NCI-H69 (cell line): ENCODE results near the gene RNF4.
A peak's percentile ranks its signal among the peaks of the same experiment; 100 is the strongest.
"Not testable (repeated sequence)": the region's sequence is repeated elsewhere in the genome, so short reads cannot be mapped to it uniquely, and the experiment has no call there.

Source experiments
- DNase-seq: peaks from one replicate; lab custom pipeline; 2025; lab: John Stamatoyannopoulos, UW

Gene RNF4

GRCh38 chr4:2535376-2536192 is 66.7 kb downstream of the RNF4 start:
- DNase-seq: peak; percentile 29

GRCh38 chr4:2536193-2537010 is 67.5 kb downstream of the RNF4 start, which contains the start of gene FAM193A:
FAM193A (plus strand) TSS chr4:2536647; CDS start chr4:2536916, 269 bp downstream.
- peak; percentile 98 for DNase-seq

- DNase-seq: peak; percentile 68
These were observed 68.3 kb downstream of the RNF4 start for GRCh38 chr4:2537011-2537830.

GRCh38 chr4:2543580-2544191 is 74.8 kb downstream of the RNF4 start:
- DNase-seq: not testable (repeated sequence)

GRCh38 chr4:2545321-2546013 is 76.6 kb downstream of the RNF4 start:
- DNase-seq: no peak

- DNase-seq: no peak
These were observed 77.4 kb downstream of the RNF4 start for GRCh38 chr4:2546286-2546823.

GRCh38 chr4:2546961-2547691 is 78.2 kb downstream of the RNF4 start:
- DNase-seq: not testable (repeated sequence)

GRCh38 chr4:2551118-2551517 is 82.2 kb downstream of the RNF4 start:
- DNase-seq: no peak

- no peak for DNase-seq
These were observed 83.9 kb downstream of the RNF4 start for GRCh38 chr4:2552806-2553205.

GRCh38 chr4:2558301-2558700 is 89.4 kb downstream of the RNF4 start:
- no peak for DNase-seq

GRCh38 chr4:2560167-2560566 is 91.3 kb downstream of the RNF4 start:
- no peak for DNase-seq
